GM08714 (cell line): ENCODE results near the gene CNGB1.
"Not testable (repeated sequence)": the region's sequence is repeated elsewhere in the genome, so short reads cannot be mapped to it uniquely, and the experiment has no call there.

Experiments used
- H3K4me3 ChIP-seq: fragments of 200-500 bp; sonication (Bioruptor generic); 2 replicates; pipeline ENCODE4 v1.5.1; 2014; ENCODE audit warnings: mild to moderate bottlenecking, low read length, inconsistent platforms
- ZNF274 ChIP-seq: IDR thresholded peaks from 2 replicates; pipeline ENCODE4 v1.6.1; 2012; ENCODE audit warnings: mild to moderate bottlenecking, low read depth, low read length

CNGB1 gene

GRCh38 chr16:57884655-57885133 lies 86.2 kb downstream of the CNGB1 start:
- no peak for TF ChIP-seq ZNF274
- H3K4me3 ChIP-seq, result no peak overlapping the region

- H3K4me3 ChIP-seq, result no peak overlapping the region
- no peak for TF ChIP-seq ZNF274
Observed at GRCh38 chr16:57883953-57884654, 86.8 kb downstream of the CNGB1 start.

GRCh38 chr16:57883480-57883879 lies 87.4 kb downstream of the CNGB1 start:
- TF ChIP-seq ZNF274, result no peak
- no peak overlapping the region for H3K4me3 ChIP-seq

- no peak overlapping the region for H3K4me3 ChIP-seq
- TF ChIP-seq ZNF274, result no peak
Observed at GRCh38 chr16:57882792-57883191, 88.1 kb downstream of the CNGB1 start.

- no peak overlapping the region for H3K4me3 ChIP-seq
- no peak for TF ChIP-seq ZNF274
Observed at GRCh38 chr16:57882206-57882605, 88.7 kb downstream of the CNGB1 start.

- no peak overlapping the region for H3K4me3 ChIP-seq
- TF ChIP-seq ZNF274, result no peak
Observed at GRCh38 chr16:57878586-57878985, 92.3 kb downstream of the CNGB1 start.

DNA sequence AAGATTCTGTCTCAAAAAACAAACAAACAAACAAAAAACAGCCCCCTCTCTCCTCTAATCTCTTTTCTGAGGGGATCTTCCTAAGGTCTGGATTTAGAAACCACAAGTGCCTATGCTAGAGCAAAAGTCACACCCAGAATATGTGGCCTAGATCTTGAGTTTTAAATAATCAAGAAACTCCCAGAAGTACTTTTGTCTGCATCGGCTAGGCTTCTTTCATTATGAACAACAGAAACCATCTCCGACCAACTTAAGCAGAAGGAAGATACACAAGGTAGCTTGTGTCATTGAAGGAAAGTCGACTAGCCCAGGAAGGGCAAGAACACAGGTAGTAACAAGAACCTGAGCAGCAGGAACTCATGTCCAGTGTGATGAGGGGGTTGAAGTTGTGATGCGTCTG lies 94.7 kb downstream of the CNGB1 start:
- no peak overlapping the region for H3K4me3 ChIP-seq
- no peak for TF ChIP-seq ZNF274

DNA sequence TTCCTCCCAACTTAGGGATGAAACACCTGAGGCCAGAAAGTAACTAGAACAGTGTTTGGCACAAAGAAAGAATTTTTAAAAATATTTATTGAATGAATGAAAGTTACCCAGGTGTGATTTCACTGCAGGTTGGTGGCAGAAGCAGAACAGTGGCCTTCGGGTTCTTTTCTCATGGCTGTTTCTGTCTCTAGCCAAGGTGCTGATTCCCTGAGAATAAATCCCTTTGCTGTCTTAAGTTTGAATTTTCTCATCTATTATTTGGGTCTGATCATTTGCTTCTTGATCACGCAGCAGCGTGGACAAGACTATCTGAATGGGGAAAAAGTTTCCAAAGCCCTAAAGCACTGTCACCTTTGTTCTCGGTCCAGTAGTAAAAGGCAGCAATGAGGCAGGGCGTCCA lies 95.6 kb downstream of the CNGB1 start:
- no peak for TF ChIP-seq ZNF274
- H3K4me3 ChIP-seq, result no peak overlapping the region

DNA sequence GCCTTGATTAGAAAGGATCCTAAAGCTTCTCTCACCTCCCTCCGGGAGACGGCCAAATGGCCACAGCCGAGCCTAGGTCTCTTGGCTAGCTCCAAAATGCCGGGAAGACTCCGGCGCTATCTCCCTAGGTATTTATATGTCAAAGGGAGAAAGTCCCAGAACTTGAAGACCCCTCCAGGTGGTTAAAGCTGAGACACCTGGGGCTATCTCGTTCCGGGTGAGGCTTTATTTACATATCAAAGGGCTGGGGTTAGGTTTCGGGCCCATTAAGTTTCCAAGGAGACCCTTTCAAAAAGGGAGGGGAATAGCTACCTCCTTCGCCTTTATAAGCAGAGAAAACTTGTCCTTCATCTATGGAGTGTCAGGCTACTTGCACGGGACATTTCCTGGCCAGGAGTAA lies 97.7 kb downstream of the CNGB1 start:
- TF ChIP-seq ZNF274, result no peak
- no peak overlapping the region for H3K4me3 ChIP-seq

DNA sequence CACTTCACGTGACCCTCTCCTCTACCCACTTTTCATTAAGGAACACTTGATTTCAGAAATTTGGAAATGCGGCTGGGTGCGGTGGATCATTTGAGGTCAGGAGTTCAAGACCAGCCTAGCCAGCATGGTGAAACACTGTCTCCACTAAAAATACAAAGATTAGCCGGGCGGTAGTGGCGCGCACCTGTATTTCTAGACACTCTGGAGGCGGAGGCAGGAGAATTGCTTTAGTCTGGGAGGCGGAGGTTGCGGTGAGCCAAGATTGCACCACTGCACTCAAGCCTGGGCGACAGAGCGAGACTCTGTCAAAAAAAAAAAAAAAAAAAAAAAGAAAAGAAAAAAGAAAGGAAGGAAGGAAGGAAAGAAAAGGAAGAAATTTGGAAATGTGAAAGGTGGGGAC lies 98.2 kb downstream of the CNGB1 start:
- not testable (repeated sequence) for H3K4me3 ChIP-seq

DNA sequence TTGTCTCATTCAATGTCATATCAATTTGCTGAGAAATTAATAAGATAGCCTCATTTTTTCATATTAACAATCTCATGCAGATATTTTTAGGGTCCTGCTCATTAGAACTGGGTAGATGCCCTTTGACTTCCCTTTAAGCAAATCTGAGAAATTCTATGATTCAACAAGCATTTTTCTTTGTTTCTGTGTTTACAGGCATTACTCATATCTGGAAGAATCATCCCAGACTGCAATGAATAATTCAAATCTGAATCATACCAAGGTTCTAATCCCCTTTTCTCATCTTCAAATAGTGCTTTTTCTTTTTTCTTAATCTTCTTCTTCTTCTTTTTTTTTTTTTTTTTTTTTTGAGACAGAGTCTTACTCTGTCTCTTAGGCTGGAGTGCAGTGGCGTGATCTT lies 99.5 kb downstream of the CNGB1 start:
- no peak for TF ChIP-seq ZNF274

DNA sequence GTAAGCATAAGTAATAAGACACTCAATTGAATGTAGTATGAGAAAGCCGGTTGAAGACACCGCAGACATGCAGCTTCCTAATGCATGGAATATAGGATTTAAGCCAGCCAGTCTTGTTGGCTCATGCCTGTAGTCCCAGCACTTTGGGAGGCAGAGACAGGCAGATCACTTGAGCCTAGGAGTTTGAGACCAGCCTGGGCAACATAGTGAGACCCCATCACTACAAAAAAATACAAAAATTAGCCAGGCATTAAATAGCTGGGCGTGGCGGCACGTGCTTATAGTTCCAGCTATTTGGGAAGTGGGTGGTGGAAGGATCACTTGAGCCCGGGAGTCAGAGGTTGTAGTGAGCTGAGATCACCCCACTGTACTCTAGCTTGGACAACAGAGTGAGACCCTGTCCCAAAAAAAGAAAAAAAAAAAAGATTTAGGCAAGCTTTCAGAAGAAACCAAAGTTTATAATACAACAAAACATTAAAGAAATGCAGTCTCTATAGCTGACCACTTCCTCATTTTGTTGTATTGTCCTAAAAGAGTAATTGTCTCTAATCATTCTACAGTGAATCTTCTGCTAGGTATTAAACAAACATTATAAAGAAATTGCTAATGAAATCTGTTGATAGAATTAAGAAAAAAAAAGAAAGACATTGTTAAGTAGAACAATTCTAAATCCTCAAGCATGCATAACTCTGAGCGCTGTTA lies 100.0 kb downstream of the CNGB1 start:
- TF ChIP-seq ZNF274, result no peak
- H3K4me3 ChIP-seq, result no peak overlapping the region

More for the DNA sequence above, 99.5 kb downstream of the CNGB1 start:
- H3K4me3 ChIP-seq, result no peak overlapping the region

DNA sequence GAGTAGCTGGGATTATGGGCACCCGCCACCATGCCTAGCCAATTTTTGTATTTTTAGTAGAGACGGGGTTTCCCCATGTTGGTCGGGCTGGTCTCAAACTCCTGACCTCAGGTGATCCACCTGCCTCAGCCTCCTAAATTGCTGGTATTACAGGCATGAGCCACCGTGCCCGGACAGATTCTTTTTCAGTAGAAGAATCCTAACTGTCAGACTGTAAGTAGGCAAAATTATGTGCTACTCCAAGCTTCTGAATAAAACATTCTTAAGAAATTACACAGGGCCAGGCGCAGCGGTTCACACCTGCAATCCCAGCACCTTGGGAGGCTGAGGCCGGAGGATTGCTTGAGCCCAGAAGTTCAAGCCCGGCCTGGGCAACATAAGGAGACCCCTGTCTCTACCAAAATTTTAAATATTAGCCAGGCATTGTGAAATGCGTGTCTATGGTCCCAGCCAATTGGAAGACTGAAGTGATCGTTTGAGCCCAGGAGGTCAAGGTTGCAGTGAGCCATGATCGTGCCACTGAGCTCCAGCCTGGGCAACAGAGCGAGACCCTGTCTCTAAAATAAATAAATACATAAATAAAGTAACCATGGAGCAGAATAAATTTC lies 101.9 kb downstream of the CNGB1 start:
- TF ChIP-seq ZNF274, result no peak
- no peak overlapping the region for H3K4me3 ChIP-seq

DNA sequence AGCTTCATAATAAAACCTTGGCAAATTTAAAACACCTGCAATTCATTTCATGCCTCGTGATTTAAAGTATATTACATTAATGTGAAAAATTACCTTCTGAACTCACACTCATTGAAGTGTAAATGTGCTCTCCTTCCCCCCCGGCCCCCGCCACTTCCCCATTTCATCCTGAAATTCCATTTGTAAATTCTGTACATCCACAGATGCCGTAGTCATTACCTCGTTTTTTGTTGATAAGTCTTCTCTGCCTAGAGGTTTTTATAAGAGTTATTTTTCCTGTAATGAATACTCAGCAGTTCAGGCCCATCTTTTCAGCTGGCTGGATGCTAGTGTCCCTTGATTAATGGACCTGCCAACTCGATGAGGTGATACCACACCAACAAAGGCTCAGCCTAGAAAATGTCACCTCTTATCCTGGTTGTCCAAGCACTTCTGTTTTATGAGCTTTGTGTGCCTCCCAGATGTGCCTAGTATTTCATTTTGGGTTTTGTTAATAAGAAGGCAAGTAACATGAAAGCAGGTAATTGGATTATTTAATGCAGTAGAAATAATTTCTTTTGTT lies 103.8 kb downstream of the CNGB1 start:
- TF ChIP-seq ZNF274, result no peak
- no peak overlapping the region for H3K4me3 ChIP-seq

GRCh38 chr16:57866529-57866918 lies 104.4 kb downstream of the CNGB1 start:
- no peak overlapping the region for H3K4me3 ChIP-seq
- no peak for TF ChIP-seq ZNF274
